NCI-H1417 (cell line): ENCODE results near the gene HSF4.

Experiments used
- DNase-seq, 3 experiments: peaks; one replicate each; lab custom pipeline; 2025; lab: John Stamatoyannopoulos, UW

HSF4 gene

DNA sequence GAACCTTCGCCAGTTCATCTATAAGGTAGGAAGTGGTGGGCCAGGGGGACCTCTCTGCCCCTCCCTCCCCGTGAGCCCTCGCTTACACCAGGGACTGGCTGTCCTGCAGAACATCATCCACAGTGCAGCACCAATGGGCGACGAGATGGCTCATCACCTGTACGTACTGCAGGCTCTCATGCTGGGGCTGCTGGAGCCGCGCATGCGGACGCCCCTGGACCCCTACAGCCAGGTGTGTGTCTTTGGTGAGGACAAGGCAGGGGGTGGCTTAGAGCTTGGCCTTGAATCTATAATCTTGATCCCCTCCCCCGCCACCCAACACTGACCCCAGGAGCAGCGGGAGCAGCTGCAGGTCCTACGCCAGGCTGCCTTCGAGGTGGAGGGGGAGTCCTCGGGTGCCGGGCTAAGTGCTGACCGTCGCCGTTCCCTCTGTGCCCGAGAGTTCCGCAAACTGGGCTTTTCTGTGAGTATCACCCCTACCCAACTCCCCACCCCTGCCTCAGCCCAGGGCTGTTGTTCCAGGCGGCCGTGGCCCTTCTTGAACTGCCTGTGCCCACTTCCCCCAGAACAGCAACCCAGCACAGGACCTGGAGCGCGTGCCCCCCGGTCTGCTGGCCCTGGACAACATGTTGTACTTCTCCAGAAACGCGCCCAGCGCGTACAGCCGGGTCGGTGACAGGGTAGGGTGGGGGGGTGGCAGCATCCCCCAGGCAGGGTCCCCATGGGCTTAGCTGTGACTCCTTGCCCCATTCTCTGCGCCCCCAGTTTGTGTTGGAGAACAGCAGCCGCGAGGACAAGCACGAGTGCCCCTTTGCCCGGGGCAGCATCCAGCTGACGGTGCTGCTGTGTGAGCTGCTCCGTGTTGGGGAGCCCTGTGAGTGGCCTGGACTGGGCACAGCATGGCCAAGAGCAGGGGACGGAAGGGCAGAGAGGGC is 37.1 kb downstream of the HSF4 start:
- no peak for DNase-seq

DNA sequence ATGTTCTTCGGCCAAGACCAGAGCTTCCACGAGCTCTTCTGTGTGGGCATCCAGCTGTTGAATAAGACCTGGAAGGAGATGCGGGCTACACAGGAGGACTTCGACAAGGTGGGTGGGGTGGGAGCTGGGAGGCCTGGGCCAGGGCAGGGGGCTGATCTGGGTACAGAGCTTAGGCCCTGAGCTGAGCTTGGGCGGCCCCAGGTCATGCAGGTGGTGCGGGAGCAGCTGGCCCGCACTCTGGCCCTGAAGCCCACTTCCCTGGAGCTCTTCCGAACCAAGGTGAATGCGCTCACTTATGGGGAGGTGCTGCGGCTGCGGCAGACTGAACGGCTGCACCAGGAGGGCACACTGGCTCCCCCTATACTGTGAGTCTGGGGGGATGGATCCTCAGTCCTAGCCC is 37.9 kb downstream of the HSF4 start:
- DNase-seq: no peak

DNA sequence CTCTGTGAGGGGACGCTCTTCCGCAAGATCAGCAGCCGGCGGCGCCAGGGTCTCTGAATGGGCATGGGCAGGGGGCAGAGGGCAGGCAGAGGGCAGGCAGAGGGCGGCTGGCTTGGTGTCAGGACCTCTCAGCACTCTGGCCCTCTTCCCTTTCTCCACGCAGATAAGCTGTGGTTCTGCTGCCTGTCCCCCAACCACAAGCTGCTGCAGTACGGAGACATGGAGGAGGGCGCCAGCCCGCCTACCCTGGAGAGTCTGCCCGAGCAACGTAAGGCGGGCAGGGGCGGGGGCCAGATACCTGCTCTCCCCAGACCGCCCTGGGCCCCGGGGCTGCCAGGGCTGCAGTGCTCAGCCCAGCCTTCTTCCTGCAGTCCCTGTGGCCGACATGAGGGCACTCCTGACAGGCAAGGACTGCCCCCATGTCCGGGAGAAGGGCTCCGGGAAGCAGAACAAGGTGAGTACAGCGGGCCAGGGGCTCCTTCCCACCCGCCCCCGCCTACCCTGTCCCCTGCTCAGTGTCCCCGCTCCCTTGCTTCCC is 38.5 kb downstream of the HSF4 start:
- no peak for DNase-seq

DNA sequence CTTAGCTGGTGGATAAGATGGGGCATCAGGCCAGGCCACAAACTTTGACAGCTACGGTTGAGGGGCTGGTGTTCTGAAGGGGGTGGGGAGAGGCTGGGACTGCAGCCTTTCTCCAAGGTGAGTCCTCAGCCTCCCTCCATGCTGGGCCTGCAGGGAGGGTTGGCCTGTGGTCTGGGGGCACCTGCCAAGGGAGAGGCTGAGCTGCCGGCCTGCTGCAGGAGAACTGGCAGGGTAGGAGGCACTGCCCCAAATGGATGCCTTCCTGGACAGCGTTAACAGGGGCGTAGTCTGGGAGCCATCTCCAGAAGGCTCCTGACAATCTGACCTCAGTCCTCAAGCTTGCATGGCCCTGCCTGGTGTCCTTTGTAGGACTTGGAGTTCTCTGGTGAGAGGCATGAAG is 39.5 kb downstream of the HSF4 start:
- DNase-seq: no peak

DNA sequence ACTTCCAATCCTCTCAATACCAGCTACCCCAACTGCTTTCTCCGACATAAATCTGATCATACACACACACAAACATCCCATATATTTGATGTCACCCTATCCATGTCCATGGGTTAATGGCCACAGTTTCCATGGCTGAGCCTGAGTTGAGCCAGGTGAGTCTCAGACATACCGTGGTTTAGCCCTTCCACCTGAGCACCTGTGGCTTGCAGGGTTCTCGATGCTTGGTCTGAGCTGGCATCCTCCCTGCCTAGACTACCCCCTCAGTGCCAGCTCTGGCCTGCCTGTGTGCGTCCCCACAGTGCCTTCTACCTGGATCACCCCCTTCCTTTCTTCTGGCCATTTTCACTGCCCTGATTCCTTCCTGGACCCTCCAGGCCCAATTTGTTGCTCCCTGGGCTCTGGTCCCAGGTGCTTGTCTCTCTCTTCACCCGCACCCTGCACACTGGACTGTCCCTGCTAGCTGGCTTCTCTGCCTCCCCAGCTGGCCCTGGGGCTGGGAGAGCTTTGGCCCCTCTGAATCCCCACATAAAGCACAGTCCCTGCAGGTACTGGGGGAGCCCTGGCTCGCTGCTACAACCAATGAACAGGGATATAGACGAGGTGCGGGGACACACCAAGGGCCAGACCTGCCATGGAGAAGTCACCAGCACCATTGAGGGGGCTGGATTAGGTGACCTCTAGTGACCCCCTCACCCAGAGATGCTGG is 41.7 kb downstream of the HSF4 start:
- DNase-seq: no peak

DNA sequence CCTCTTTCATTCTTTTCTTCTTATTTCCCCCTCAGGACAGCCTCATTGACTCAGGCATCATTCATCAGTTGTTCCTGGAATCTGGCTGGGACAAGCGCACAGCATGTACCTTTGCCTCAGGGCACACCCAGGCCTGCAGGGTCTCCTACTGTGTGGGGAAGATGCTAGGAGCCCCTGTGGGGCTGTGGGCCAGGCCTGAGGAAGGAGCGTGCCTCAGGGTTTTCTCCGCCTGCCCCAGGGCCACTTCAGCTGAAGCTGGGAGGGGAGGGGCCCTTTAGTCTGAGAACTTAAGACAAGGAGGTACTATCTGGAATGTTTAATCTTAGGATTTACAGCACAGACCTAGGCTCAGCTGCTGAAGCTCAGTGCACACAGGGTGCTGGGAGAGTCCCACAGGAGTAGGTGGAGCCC is 42.3 kb downstream of the HSF4 start:
- DNase-seq: no peak

DNA sequence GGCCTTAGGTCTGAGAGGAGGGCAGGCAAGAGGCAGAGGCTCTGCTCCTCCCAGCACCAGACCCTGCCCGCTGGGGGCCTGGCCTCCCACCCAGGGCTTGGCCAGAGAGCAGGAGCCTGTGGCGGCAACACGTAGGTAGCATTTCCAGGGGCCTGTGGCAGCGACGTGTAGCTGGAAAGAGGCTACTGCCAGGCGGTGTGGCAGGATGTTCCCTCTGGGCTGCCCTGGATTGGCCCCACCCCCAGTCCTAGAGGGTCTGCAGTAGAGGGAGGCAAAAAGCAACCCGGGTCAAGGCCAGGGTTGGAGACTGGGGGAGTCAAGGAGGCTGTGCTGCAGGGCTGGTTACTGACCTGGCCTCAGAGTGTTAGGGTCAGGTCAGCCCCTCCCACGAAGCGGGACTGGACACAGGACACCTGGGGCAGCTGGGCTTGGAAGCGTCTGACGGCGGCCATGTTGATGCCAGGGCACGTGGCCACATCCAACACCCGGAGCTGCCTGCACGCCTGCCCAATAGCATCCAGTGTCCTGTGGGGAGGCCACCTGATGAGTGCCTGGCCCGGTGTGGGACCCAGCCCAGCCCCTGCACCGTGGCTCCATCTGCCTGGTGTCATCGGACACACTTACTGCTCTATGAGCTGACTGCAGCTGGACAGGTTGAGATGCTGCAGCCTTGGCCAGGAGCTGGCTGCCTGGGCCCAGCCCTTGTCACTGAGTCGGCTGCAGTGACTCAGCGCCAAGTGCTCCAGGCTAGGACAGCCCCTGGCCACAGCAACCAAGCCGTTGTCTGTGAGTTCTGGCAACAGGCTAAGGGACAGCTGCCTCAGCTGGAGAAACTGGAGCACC is 42.9 kb downstream of the HSF4 start:
- DNase-seq: no peak

DNA sequence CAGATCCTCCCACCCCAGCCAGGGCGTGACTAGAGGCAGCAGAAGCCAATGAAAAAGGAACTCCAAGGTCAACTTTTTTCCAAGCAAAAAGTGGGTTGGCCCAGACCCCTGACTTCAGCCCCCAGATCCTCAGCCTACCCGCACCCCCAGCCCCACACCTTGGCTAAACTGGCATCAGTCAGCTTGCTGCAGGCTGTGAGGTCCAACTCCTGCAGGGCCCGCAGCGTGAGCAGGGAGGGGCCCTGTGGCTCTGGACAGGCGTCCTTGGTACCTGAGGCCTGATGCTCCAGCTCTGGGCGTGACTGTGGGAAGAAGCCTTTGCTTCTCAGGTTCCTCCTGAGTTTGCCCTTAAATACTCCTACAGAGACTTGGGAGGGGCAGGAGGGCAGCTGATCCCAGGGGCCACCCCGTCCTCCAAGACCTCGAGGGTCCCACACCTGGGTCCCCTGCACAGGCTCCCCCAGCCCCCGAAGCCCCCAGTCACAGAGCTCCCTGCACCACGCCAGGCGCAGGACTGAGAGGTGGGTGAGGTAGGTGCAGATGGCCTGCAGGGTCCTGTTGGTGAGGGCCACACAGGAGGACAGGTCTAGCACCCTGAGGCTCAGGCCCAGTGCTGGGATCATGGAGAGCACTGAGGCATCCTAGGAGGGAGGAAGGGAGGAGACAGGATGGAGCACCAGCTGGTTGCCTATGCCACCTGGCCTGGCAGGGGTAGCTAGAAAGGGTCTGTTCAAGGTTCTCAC is 43.8 kb downstream of the HSF4 start:
- DNase-seq: no peak

DNA sequence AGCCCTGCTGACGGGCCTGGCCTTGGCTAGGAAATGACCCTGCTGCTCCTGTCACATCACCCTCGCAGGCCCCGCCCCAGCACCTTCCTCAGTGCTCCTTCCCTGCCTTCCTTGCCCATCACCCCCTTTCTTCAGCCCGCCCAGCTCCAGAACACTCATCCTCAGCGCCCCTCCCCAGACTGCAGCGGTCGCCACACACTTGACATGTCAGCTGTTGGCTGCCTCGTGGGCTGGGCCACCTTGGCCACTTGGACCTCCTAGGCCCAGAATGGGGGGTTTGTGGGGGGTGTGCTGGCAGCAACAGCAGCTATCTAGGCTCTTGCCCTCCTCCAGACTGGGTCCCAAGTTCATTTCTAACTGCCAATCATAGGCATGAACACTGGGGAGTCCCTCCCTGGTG is 45.0 kb downstream of the HSF4 start:
- DNase-seq: no peak

DNA sequence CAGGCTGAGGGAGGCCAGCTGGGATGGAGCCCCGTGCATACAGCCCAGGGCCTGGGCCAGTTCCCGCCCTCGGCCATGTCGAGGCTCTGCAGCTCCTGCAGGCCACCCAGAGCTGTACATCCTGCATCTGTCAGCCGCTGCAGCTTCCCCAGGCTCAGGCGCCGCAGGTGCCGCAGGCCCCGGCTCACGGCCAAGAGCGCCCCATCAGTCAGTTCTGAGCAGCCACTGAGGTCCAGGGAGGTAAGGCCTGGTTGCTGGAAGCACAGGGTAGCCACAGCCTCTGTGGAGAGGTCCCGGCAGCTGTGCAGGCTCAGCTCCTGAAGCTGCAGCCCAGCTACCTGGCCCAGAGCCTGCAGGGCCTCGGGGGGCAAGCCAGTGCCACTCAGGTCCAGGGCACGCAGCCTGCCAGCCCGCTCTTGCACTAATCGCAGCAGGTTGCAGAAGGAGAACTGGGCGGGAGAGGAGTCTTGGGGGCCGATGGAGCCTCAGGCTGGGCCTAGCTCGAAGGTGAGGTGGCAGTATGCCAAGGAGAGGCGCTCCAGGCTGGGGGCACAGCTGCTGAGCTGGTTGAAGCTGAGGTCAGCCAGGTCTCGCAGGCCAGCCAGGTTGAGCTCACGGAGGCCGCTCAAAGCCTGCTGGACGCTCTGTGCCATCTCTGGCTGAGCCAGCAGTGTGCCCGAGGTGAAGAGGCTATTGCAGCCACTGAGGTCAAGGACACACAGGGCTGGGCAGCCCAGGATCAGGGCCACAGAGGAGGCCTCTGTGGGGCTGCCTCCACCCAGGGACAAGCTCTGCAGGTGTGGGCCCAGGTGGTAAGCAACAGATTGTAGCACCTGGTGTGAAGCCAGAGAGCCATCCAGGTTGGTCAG is 45.8 kb downstream of the HSF4 start:
- DNase-seq: no peak

DNA sequence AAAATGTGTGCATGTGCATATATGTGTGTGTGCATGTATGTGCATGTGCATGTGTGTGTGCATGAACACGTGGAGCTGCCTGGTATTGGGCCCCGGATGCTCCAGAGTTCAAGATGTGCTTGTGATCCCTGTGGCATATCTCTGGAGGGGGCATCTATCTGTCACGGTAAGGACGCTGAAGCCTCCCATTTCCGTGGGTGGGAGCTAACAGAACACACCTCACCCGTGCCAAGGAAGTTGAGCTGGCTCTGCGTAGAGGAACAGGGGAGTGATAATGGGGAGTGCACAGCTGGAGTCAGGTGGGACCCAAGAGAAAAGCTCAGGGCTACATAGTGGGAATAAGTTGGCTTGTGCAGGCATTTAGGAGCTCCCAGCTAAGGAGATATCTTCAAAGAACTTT is 47.1 kb downstream of the HSF4 start:
- DNase-seq: no peak

DNA sequence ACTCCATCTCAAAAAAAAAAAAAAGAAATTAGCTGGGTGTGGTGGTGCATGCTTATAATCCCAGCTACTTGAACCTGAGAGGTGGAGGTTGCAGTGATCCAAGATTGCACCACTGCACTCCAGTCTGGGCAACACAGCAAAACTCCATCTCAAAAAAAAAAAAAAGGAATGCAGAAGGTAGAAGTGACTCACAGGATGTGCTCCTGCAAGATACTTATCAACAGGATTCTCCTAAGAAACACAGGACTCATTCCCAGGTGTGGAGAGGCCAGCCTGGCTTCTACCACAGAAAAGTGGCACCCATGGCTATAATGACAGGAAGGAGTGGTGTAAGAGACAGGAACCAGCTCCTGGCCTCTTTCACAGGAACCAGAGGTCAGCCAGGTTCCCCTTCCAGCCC is 48.2 kb downstream of the HSF4 start:
- no peak for DNase-seq

DNA sequence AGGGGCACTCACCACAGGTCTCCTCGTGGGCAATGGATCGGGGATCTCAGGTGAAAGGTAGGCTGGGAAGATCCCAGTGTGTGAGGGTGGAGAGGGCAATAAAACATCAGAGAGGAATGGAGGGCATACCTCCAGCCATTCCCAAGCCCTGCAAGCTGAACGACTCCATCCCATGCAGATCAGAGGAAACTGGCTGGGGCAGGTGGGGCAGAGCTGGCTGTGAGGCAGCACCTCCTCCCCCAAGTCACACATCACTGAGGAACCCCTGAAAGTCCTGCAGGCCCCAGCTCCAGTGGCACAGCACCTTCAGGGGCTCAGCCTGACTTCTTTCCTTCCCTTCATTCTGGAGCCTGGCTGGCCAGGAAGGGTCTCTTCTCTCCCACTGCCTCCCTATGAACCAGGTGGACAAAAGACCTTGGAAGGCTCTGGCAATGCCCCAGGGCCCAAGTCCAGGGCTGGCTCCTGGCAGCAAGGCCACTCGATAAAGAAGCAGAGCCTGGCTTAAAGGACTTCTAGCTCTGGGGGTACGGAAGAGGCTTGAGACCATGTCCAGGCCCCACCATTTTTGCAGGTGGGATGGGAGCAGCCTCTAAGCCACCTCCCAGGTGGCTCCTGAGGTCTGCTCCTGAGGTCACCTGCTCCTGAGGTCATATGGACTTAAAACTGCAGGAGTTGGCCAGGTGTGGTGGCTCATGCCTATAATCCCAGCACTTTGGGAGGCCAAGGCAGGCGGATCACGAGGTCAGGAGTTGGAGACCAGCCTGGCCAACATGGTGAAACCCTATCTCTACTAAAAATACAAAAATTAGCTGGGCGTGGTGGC is 48.9 kb downstream of the HSF4 start:
- DNase-seq: no peak

DNA sequence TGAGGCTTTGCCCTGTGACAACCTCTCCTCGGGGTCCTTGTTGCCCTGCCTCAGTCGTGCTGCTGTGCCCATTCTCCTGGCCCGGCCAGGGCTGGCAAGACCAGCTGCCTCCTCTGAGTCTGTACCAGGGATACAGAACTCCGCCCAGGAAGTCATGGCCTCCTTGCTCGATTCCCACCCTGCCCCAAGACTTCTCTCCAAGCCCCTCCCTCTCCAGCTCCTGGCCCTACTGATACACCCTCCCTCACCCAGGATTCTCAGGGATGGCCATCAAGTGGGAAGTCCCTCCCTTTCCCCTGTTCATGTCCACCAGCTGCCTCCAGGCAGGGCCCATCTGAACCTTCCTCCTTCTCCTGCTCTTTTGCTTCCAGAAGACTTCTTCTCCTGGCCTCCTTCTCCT is 51.2 kb downstream of the HSF4 start:
- DNase-seq: no peak

DNA sequence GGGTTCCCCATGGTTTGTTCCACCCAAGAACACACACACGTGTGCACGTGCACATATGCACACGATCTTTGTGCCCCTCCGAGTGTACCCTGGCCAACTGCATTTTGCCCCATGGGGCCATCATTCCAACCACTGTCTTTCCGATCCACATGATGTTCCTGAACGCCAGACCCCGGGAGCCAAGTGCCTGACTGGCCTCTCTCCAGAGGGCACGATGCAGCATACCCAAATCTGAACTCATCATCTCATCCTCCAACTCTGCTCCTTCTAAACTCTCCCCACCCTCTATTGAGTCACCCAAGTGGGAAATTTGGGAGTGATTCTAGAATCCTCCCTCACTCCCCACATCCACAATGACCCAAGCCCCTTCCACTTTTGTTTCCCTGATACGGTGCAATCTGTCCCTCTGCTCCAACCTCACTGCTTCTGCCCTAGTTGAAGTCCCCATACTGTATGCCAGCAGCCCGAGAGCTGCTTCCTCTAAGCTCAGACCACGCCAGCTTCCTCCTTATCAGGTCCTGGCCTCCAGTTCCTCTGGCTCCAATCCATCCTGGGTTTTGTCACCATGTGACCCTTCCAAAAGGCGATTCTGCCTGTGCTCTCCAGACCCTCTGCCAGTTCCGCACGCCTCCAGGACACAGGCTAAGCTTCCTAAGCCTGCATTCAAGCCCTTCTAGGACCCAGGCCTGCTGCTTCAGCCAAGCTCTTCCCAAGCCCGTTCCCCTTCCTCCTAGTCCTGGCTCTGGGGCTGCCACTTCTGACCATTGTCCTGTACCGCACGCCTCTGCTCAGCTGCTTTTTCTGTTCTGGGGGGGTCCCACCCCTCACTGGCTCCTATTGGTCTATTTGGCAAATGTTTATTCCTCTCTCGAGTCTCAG is 52.3 kb downstream of the HSF4 start:
- DNase-seq: no peak
